Measurements from ENCODE around the gene BABAM2.

DNA sequence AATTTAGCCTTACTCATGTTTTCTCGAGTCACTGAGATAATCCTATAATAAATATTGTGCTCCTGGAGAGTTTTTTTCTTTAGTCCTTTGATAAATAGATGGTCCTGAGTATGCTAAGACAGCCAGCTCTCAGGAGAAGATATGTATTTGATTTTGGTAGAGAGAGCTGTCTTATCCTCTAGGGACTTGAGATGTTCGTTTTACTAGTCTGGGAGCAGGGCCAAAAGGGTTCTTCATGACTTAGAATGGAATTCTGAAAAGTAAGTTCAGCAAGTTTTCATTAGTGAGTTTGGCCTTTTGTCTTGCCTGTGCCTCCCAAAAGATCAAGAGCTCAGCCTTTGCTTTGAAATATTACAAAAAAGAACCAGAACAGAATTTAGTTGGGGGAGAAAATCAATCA lies 246.7 kb downstream of the BABAM2 start:
- TF ChIP-seq, protein P1, sequence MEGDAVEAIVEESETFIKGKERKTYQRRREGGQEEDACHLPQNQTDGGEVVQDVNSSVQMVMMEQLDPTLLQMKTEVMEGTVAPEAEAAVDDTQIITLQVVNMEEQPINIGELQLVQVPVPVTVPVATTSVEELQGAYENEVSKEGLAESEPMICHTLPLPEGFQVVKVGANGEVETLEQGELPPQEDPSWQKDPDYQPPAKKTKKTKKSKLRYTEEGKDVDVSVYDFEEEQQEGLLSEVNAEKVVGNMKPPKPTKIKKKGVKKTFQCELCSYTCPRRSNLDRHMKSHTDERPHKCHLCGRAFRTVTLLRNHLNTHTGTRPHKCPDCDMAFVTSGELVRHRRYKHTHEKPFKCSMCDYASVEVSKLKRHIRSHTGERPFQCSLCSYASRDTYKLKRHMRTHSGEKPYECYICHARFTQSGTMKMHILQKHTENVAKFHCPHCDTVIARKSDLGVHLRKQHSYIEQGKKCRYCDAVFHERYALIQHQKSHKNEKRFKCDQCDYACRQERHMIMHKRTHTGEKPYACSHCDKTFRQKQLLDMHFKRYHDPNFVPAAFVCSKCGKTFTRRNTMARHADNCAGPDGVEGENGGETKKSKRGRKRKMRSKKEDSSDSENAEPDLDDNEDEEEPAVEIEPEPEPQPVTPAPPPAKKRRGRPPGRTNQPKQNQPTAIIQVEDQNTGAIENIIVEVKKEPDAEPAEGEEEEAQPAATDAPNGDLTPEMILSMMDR (IDR thresholded peaks at IDR 0.05; ENCODE audit: insufficient read depth, low read depth, low read length): no peak
- no peak for TF ChIP-seq EZH2 (IDR thresholded peaks at IDR 0.05; ENCODE audit: insufficient read depth, low read length)
